HG03520 (cell line): Measurements from ENCODE around the gene NOXRED1.
"Not testable (repeated sequence)": the region's sequence is repeated elsewhere in the genome, so short reads cannot be mapped to it uniquely, and the experiment has no call there.

ENCODE experiments used
- ATAC-seq: cut with Tn5 transposase; IDR thresholded peaks from one replicate; pipeline ENCODE4 v1.9.1; 2021; ENCODE audit warnings: mild to moderate bottlenecking, moderate library complexity; ENCODE audit not compliant: unreplicated experiment

Gene NOXRED1

GRCh38 chr14:77415403-77416030, 7.8 kb downstream of the NOXRED1 start:
- ATAC-seq, result not testable (repeated sequence)

DNA sequence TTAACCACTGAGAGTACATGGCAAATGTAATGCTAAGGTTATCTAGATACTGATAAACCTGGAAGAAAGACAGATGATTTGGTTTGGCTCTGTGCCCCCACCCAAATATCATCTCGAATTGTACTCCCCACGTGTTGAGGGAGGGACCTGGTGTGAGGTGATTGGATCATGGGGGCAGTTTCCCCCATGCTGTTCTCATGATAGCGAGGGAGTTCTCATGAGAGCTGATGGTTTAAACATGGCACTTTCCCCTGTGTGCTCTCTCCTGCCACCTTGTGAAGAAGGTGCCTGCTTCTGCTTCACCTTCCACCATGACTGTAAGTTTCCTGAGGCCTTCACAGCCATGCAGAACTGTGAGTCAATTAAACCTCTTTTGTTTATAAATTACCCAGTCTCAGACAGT, 14.2 kb downstream of the NOXRED1 start:
- ATAC-seq, result no peak

- ATAC-seq, result no peak
Observed at GRCh38 chr14:77407158-77407557, 16.2 kb downstream of the NOXRED1 start.

GRCh38 chr14:77406718-77407117, 16.6 kb downstream of the NOXRED1 start:
- ATAC-seq, result no peak

DNA sequence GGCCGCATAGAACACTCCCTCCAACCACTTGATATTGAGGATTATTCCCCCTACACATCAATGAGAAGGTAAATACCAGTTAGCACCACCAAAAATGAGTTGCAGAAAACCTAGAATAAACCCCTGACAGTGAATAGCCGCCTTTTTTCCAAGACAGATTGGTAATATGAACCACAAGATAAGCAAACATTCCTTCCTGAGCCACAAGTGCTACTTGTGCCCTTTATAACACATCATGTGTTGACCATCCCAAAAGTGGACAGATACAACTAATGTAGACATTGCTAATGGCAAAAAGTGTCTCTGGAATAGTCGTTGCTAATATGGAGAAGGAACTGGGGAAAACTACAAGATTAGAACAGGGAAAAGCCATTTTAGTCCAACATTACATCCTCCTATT, 17.2 kb downstream of the NOXRED1 start:
- ATAC-seq, result no peak

- ATAC-seq, result no peak
Observed at GRCh38 chr14:77403768-77404167, 19.6 kb downstream of the NOXRED1 start.

DNA sequence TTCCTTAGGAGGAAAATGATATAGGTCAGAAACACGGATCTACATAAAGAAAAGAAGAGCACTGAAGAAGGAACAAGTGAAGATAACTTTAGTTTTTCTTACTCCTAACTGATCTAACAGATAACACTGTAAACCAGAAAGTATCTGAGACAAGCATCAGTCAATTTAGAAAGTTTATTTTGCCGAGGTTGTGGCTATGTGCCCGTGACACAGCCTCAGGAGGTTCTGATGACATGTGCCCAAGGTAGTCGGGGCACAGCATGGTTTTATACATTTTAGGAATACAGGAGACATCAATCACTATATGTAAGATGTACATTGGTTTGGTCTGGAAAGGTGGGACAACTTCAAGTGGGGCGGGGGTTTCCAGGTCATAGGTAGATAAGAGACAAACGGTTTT, 23.1 kb downstream of the NOXRED1 start:
- ATAC-seq, result no peak

DNA sequence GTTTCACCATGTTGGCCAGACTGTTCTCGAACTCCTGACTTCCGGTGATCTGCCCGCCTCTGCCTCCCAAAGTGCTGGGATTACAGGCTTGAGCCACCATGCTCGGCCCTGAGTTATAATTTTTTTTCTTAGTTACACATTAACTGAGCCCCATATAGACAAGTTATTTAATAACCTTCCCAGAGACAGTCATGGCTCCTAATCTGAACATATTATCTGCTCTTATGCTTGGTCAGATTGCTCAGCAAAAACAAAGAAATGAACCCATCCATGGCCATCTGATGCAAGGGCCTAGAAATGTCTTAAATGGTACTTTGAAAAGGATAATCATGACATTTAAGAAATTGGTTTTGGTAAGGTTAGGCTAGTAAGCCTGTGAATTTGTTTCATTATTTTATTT, 33.1 kb downstream of the NOXRED1 start:
- ATAC-seq, result no peak

DNA sequence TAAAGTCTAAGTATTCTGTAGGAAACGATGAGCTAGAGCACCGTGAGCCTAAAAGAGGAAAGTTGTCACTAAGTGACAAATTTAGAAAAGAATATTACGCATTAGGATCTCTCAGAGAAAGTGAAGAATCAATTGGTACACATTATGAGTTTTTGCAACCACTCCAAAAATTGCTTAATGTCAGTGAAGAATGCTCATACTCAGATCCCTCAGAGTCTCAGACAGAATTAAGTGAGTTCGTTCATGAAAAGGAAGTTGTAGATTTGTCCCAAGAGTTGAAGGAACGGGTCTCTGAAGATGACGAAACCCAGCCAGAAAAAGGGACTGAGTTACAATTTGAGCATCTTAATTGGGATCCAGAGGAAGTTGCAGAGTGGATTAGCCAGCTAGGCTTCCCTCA, 44.6 kb downstream of the NOXRED1 start:
- no peak for ATAC-seq

- ATAC-seq, result no peak
Observed at GRCh38 chr14:77377502-77377844, 45.9 kb downstream of the NOXRED1 start.

DNA sequence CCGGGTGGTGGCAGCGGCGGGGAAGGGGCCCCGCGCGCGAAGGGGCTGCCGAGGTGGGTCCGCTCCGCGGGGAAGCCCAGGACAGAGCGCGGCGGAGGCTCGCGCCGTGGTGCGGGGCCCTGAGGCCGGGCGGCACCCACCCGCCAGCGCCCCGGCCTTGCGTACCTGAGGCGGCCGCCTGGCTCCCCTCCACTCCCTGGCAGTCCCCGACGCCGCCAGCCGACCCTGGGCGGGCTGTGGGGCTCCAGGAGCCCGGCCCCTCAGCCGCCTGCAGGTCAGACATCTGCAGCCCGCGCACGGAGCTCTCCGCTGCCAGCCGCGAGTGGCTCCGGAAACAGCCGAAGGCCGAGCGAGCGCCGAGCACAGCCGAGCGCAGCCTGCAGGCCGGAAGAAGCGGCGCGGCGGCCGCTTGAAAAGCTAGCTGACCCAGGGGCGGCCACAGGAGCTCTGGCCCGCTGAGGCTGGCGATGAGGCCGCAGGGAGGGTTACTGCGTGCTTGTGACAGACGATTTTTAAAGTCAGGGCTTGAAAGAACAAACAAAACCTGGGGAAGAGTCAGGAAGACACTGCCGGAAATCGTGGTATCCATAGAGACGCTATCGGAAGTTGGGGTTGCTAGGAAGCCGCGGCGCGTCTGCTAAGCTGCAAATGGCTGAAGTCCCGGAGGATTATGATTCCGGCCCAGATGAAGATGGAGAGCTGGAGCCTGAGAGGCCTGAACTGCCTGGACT, 46.4 kb downstream of the NOXRED1 start, which contains the start of the genes SAMD15 and TMED8:
TSS of gene SAMD15 (plus strand) at position 609 of the 731 bp plus-strand sequence. CDS start at position 649, 40 bp downstream.
TSS of gene TMED8 (minus strand) at position 324 of the 731 bp plus-strand sequence. CDS start at position 283, 41 bp downstream.
- ATAC-seq, result peak; percentile 90

GRCh38 chr14:77375973-77376770, 47.2 kb downstream of the NOXRED1 start:
- ATAC-seq, result peak; percentile 13

DNA sequence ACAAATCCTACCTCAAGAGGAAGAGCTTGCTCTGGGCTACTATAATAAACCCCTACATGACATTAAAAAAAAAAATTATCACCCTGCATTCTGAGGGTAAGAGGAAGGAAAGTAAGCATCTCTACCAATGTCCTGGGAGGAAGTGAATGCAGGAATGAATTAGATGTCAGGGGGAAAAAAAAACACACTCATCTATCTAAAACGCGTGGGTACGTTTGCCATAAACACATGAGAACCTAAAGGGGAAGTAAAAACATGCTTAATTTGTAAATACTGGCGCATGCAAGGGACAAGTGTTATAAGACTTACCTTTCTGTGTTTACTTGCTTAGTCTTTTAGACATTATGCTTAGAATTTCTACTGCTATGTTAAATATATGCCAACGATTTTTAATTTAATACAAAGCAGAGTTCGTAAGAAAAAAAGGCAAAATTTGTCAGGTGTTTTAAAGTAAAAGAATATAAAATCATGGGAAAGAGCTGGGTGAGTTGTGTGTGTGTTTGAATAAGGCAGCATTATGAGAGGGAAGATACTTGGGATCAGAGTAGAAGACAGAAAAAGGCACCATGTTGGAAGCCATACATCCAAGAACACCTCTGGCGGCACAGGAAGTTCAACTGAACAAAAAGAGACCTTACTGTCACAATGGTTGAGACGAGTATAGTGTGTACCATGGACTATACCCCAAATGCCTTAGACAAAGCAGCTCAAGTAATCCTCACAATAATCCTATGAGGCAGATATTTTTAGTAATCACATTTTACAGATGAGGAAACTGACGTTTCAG, 48.0 kb downstream of the NOXRED1 start:
- no peak for ATAC-seq

- no peak for ATAC-seq
Observed at GRCh38 chr14:77372304-77372841, 51.0 kb downstream of the NOXRED1 start.

- ATAC-seq, result no peak
Observed at GRCh38 chr14:77369285-77369684, 54.0 kb downstream of the NOXRED1 start.

DNA sequence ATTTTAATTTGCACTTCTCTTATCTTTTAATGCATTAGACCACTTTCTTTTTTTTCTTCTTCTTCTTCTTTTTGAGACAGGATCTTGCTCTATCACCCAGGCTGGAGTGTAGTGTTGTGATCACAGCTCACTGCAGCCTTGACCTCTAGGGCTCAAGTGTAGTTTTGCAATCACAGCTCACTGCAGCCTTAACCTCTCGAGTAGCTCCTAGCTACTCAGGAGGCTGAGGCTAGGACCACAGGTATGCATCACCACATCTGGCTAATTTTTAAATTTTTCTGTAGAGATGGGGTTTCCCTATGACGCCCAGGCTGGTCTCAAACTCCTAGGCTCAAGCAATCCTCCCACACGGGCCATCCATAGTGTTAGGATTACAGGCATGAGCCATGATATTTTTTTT, 59.2 kb downstream of the NOXRED1 start:
- ATAC-seq, result no peak

DNA sequence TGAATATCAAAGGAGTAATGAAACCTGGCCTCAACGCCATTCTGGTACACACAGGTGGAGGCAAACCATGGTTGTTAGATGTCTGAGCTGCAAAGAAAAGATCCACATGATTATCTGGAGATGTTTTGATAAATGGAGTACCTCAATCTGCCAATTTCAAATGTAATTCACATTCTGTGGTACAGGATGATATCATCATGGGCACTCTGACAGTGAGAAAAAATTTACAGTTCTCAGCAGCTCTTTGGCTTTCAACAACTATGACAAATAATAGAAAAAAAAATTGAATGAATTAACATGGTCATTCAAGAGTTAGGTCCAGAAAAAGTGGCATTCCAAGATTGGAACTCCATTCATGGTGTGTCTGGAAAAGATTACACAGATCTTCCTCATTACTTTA, 63.7 kb downstream of the NOXRED1 start:
- ATAC-seq, result no peak

GRCh38 chr14:77356899-77357298, 66.4 kb downstream of the NOXRED1 start:
- ATAC-seq, result no peak

GRCh38 chr14:77355811-77356210, 67.5 kb downstream of the NOXRED1 start:
- ATAC-seq, result no peak

- ATAC-seq, result no peak
Observed at GRCh38 chr14:77353469-77354141, 69.7 kb downstream of the NOXRED1 start.
